Measurements from ENCODE around the gene OSCAR. TPM values are rescaled to one million over a fixed set of nuclear protein-coding genes. Genes with fewer than 3 reads are reported as not detected.

OSCAR gene
- total and polyA plus RNA-seq, 2 of the 13 experiments (the other 11 are each of a cell fraction or from before 2014, with no cell fraction given) = 1.9 TPM; not detected in 1

GRCh38 chr19:54136086-54136863 is 35.7 kb upstream of the OSCAR start (continued):
- TF ChIP-seq ATF2 (CRISPR knock-in tag; IDR thresholded peaks at IDR 0.05) (no peak), ZFP91 (CRISPR knock-in tag; IDR thresholded peaks at IDR 0.05; ENCODE audit: borderline replicate concordance) (peak; percentile 13; the same call in 1 of the 2 replicates), PRMT3 (CRISPR knock-in tag; IDR thresholded peaks at IDR 0.05; ENCODE audit: borderline replicate concordance, low read depth) (no peak), ZNF180 (CRISPR knock-in tag; IDR thresholded peaks at IDR 0.05; ENCODE audit: borderline replicate concordance, low read depth) (no peak), GMEB1 (CRISPR knock-in tag; IDR thresholded peaks at IDR 0.05; ENCODE audit: borderline replicate concordance) (no peak), ZNF546 (CRISPR knock-in tag; conservative IDR thresholded peaks at IDR 0.05) (no peak), ARHGAP35 (CRISPR knock-in tag; IDR thresholded peaks at IDR 0.05; ENCODE audit: borderline replicate concordance) (no peak), SIN3A (IDR thresholded peaks at IDR 0.05; ENCODE audit: borderline replicate concordance, low read depth, low read length) (no peak), RFX1 (IDR thresholded peaks at IDR 0.05) (no peak), TBX3 (IDR thresholded peaks at IDR 0.05; ENCODE audit: borderline replicate concordance) (no peak), ZNF883 (CRISPR knock-in tag; IDR thresholded peaks at IDR 0.05; ENCODE audit: not compliant biosample characterization) (no peak), SMYD3 (CRISPR knock-in tag; IDR thresholded peaks at IDR 0.05) (0 out of 2 replicates have a peak, but pooled peaks have one; percentile 47), ZNF501 (CRISPR knock-in tag; IDR thresholded peaks at IDR 0.05) (0 out of 2 replicates have a peak, but pooled peaks have one; percentile 52), CREB1 (IDR thresholded peaks at IDR 0.05) (no peak), CREB1 (CRISPR knock-in tag; IDR thresholded peaks at IDR 0.05) (no peak), NR2F6 (IDR thresholded peaks at IDR 0.05) (no peak), NR2F6 (CRISPR knock-in tag; IDR thresholded peaks at IDR 0.05) (no peak), HNRNPUL1 (IDR thresholded peaks at IDR 0.05; ENCODE audit: low read depth, low read length) (no peak), KLF12 (CRISPR knock-in tag; IDR thresholded peaks at IDR 0.05; ENCODE audit: borderline replicate concordance) (no peak), CEBPG (CRISPR knock-in tag; IDR thresholded peaks at IDR 0.05) (no peak), TBP (CRISPR knock-in tag; IDR thresholded peaks at IDR 0.05) (no peak), PBX3 (CRISPR knock-in tag; IDR thresholded peaks at IDR 0.05; ENCODE audit: borderline replicate concordance) (no peak), RFX5 (IDR thresholded peaks at IDR 0.05; ENCODE audit: low read depth, low read length) (no peak), BRF2 (CRISPR knock-in tag; IDR thresholded peaks at IDR 0.05) (no peak)
